Suppressor macrophage treated with lipopolysaccharide for 1 hour (primary cell): Measurements from ENCODE around the gene TMPRSS5.
"Not testable (repeated sequence)": the region's sequence is repeated elsewhere in the genome, so short reads cannot be mapped to it uniquely, and the experiment has no call there.

Experiments used
- DNase-seq, 3 donors: peaks; one replicate each; pipeline ENCODE4 v3.0.0-alpha.2; 2020 to 2022

The TMPRSS5 gene

GRCh38 chr11:113697111-113697510, 9.0 kb downstream of the TMPRSS5 start:
- no peak for DNase-seq

GRCh38 chr11:113695207-113695606, 10.9 kb downstream of the TMPRSS5 start:
- DNase-seq = no peak

GRCh38 chr11:113694390-113694789, 11.7 kb downstream of the TMPRSS5 start:
- no peak for DNase-seq

- DNase-seq = no peak
Observed at GRCh38 chr11:113693030-113693429, 13.1 kb downstream of the TMPRSS5 start.

GRCh38 chr11:113690619-113691569, 15.2 kb downstream of the TMPRSS5 start:
- DNase-seq = peak; percentile 69 to 84 (median 72)

- DNase-seq = no peak
Observed at GRCh38 chr11:113689768-113690618, 16.1 kb downstream of the TMPRSS5 start.

- peak; percentile 21 to 64 (median 52) for DNase-seq
Observed at GRCh38 chr11:113685654-113686359, 20.3 kb downstream of the TMPRSS5 start.

GRCh38 chr11:113684496-113684895, 21.6 kb downstream of the TMPRSS5 start:
- no peak for DNase-seq

GRCh38 chr11:113683481-113684046, 22.5 kb downstream of the TMPRSS5 start:
- DNase-seq = no peak

- DNase-seq = no peak
Observed at GRCh38 chr11:113681711-113682413, 24.2 kb downstream of the TMPRSS5 start.

GRCh38 chr11:113681282-113681681, 24.8 kb downstream of the TMPRSS5 start:
- DNase-seq = no peak

GRCh38 chr11:113677685-113678084, 28.4 kb downstream of the TMPRSS5 start:
- no peak for DNase-seq

- DNase-seq = no peak
Observed at GRCh38 chr11:113675565-113675964, 30.5 kb downstream of the TMPRSS5 start.

GRCh38 chr11:113675003-113675561, 31.0 kb downstream of the TMPRSS5 start:
- DNase-seq = no peak

- DNase-seq = no peak
Observed at GRCh38 chr11:113674397-113674685, 31.8 kb downstream of the TMPRSS5 start.

GRCh38 chr11:113673550-113674396, 32.3 kb downstream of the TMPRSS5 start:
- no peak for DNase-seq

- not testable (repeated sequence) for DNase-seq
Observed at GRCh38 chr11:113671914-113672313, 34.2 kb downstream of the TMPRSS5 start.

GRCh38 chr11:113670831-113671215, 35.3 kb downstream of the TMPRSS5 start:
- no peak for DNase-seq

- no peak for DNase-seq
Observed at GRCh38 chr11:113670149-113670830, 35.8 kb downstream of the TMPRSS5 start.

GRCh38 chr11:113668255-113668654, 37.9 kb downstream of the TMPRSS5 start:
- DNase-seq = no peak
